K562 (cell line): ENCODE results near the gene PIGB. TPM values are rescaled to one million over a fixed set of nuclear protein-coding genes. Genes with fewer than 3 reads are reported as not detected.
A peak's percentile ranks its signal among the peaks of the same experiment; 100 is the strongest.

Experiments used
- EP400 ChIP-seq: fragments of 450-650 bp; IDR thresholded peaks from 2 replicates; pipeline ENCODE4 v1.6.1; 2017; ENCODE audit warnings: antibody characterized with exemption, mild to moderate bottlenecking, moderate library complexity
- HNRNPLL ChIP-seq: fragments of 200-400 bp; formaldehyde crosslinking; IDR thresholded peaks from 2 replicates; pipeline ENCODE4 v1.6.1; 2017; ENCODE audit warnings: low read length, low read depth, mild to moderate bottlenecking; ENCODE audit not compliant: poor library complexity, severe bottlenecking
- L3MBTL2 ChIP-seq: fragments of 450-650 bp; IDR thresholded peaks from 2 replicates; pipeline ENCODE4 v1.6.1; 2016; ENCODE audit warnings: mild to moderate bottlenecking, moderate library complexity
- MXI1 ChIP-seq: IDR thresholded peaks from 2 replicates; pipeline ENCODE4 v1.6.1; 2011; ENCODE audit warnings: low read depth, mild to moderate bottlenecking, improper control_type of control experiment, low read length
- NRF1 ChIP-seq, 2 experiments: fragments of 450-650 bp; IDR thresholded peaks in 1 of 2; conservative IDR thresholded peaks in 1 of 2; 2 replicates each; pipeline ENCODE4 v1.6.1; 2014; ENCODE audit warnings: mild to moderate bottlenecking in 2 of 2
- RBBP5 ChIP-seq: fragments of 200-600 bp; sonication (generic); IDR thresholded peaks from 2 replicates; pipeline ENCODE4 v1.6.1; 2012; ENCODE audit warnings: borderline replicate concordance, mild to moderate bottlenecking, low read length, control low read depth, inconsistent platforms; ENCODE audit not compliant: insufficient read depth, poor library complexity, severe bottlenecking
- SIN3A ChIP-seq, 2 experiments: fragments of 150-350 bp in 1 of 2; IDR thresholded peaks; 2 replicates each; pipeline ENCODE4 v1.6.1; 2011 to 2016; ENCODE audit warnings: borderline replicate concordance in 2 of 2, low read depth in 2 of 2, low read length in 2 of 2, mild to moderate bottlenecking in 2 of 2, moderate library complexity in 2 of 2; ENCODE audit not compliant: control insufficient read depth in 1 of 2
- SMAD4 ChIP-seq: fragments of 250-450 bp; sonication (Bioruptor Pico); conservative IDR thresholded peaks from 2 replicates; pipeline ENCODE4 v1.8.0; 2021; ENCODE audit warnings: inconsistent platforms, mild to moderate bottlenecking, moderate library complexity
- SUPT5H ChIP-seq: fragments of 450-650 bp; IDR thresholded peaks from 2 replicates; pipeline ENCODE4 v1.6.1; 2016
- ZBTB40 ChIP-seq, 2 experiments: fragments of 450-650 bp in 1 of 2; sonication (generic) in 1 of 2; formaldehyde crosslinking in 1 of 2; IDR thresholded peaks; 2 replicates each; pipeline versions ENCODE4 v1.7.1 to v1.9.0; 2016 to 2022; ENCODE audit warnings: inconsistent platforms in 1 of 2, mild to moderate bottlenecking in 1 of 2, missing genetic modification reagents in 1 of 2
- ZNF431 ChIP-seq: sonication (generic); formaldehyde crosslinking; IDR thresholded peaks from 2 replicates; pipeline ENCODE4 v1.8.0; 2022; ENCODE audit warnings: mild to moderate bottlenecking, missing genetic modification reagents
- polyA plus RNA-seq, 8 experiments: library from polyadenylated mRNA; depleted of rRNA in 4 of 8; stranded (reverse) in 5 of 8; unstranded in 3 of 8; fragments of >200 nt; fragmentation: Nextera tagmentation in 2 of 8; fragmentation: Illumina TruSeq in 1 of 8; extraction: Ambion mirVana in 2 of 8; extraction: Trizol in 1 of 8; gene quantifications; 2 replicates each; pipeline versions ENCODE4 v1.2.1 to v1.2.3, GENCODE V29; 2011 to 2014; ENCODE audit warnings: inconsistent platforms in 1 of 8, missing spikeins in 1 of 8
- total RNA-seq, 7 experiments: library from RNA; depleted of rRNA in 6 of 7; stranded (reverse); fragments of >200 nt in 6 of 7; fragmentation: Illumina TruSeq in 2 of 7; extraction: Trizol in 2 of 7; gene quantifications; 2 replicates each; pipeline versions ENCODE4 v1.2.1 to v1.2.3, GENCODE V29; 2011 to 2021; ENCODE audit warnings: low replicate concordance in 1 of 7
- TF ChIP-seq, protein P1 (sequence below): sonication (generic); formaldehyde crosslinking; IDR thresholded peaks from 2 replicates; pipeline ENCODE4 v1.8.0; 2022; ENCODE audit warnings: mild to moderate bottlenecking, missing genetic modification reagents

Gene PIGB
- total and polyA plus RNA-seq, 9 of the 15 experiments (the other 6 are each of a cell fraction or from before 2014, with no cell fraction given) = 9.9 to 32.3 (median 18.2) TPM

DNA sequence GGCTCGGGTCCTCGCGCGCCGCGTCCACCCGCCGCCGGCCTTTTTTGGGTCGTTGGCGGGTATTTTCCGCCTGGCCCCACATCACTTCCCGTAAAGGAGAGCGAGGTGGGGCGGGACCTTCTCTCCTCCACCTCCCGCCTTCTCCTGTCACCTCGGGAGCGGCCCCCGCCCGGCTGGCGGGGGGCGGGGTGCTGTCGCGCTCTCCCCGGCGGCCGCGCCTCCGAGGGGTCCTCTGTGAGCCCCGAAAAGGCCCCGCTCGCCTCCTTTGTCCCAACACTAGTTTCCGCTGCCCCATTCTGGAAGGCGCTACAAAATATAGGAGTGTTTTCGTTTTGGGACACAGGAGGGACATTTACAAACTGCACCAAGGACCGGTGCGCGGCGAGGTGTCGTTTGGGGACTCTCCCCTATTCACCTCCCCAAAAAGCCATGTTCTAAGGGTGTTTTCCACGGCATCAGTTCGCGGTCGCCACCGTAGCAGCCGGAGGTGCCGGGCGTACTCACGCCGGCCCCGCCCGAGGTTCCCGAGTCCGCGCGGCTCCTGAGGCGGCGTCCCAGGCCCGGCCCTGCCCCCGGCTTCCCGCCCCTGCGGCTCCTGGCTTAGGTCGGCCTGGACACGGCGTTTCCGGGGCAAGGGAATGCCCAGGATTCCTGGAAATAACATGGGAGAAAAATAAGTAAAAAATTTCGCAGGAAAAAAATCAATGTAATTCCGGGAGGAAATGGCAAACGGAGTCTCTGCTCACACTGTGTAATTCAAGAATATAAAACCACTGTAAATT lies 29.1 kb upstream of the PIGB start, which contains the start of gene RAB27A (continued):
- TF ChIP-seq ZBTB40 (IDR thresholded peaks at IDR 0.05) = peak; percentile 28; the same call in 1 of the 2 replicates
- TF ChIP-seq ZBTB40 (CRISPR knock-in tag; IDR thresholded peaks at IDR 0.05) = no peak
- TF ChIP-seq, protein P1, sequence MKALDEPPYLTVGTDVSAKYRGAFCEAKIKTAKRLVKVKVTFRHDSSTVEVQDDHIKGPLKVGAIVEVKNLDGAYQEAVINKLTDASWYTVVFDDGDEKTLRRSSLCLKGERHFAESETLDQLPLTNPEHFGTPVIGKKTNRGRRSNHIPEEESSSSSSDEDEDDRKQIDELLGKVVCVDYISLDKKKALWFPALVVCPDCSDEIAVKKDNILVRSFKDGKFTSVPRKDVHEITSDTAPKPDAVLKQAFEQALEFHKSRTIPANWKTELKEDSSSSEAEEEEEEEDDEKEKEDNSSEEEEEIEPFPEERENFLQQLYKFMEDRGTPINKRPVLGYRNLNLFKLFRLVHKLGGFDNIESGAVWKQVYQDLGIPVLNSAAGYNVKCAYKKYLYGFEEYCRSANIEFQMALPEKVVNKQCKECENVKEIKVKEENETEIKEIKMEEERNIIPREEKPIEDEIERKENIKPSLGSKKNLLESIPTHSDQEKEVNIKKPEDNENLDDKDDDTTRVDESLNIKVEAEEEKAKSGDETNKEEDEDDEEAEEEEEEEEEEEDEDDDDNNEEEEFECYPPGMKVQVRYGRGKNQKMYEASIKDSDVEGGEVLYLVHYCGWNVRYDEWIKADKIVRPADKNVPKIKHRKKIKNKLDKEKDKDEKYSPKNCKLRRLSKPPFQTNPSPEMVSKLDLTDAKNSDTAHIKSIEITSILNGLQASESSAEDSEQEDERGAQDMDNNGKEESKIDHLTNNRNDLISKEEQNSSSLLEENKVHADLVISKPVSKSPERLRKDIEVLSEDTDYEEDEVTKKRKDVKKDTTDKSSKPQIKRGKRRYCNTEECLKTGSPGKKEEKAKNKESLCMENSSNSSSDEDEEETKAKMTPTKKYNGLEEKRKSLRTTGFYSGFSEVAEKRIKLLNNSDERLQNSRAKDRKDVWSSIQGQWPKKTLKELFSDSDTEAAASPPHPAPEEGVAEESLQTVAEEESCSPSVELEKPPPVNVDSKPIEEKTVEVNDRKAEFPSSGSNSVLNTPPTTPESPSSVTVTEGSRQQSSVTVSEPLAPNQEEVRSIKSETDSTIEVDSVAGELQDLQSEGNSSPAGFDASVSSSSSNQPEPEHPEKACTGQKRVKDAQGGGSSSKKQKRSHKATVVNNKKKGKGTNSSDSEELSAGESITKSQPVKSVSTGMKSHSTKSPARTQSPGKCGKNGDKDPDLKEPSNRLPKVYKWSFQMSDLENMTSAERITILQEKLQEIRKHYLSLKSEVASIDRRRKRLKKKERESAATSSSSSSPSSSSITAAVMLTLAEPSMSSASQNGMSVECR (CRISPR knock-in tag) = peak; percentile 62
- TF ChIP-seq EP400 = peak; percentile 61
- no peak; the same call in 1 of the 2 replicates for TF ChIP-seq ZNF431 (CRISPR knock-in tag)
- peak; percentile 69 to 92; a peak in 3 of 4 replicates for TF ChIP-seq SIN3A (IDR thresholded peaks at IDR 0.05; ENCODE audit: borderline replicate concordance in 2 of 2, control insufficient read depth in 1 of 2, low read depth in 2 of 2, low read length in 2 of 2)
- TF ChIP-seq RBBP5 = peak; percentile 73
- 0 out of 2 replicates have a peak, but pooled peaks have one; percentile 14 for TF ChIP-seq SUPT5H
- peak; percentile 72; the same call in 1 of the 2 replicates for TF ChIP-seq L3MBTL2
- TF ChIP-seq NRF1 (conservative IDR thresholded peaks at IDR 0.05 in 1 of 2, IDR thresholded peaks at IDR 0.05 in 1 of 2) = peak; percentile 47 to 52; a peak in 2 of 4 replicates
- TF ChIP-seq HNRNPLL = peak; percentile 46
- TF ChIP-seq MXI1 = 0 out of 2 replicates have a peak, but pooled peaks have one; percentile 11
- TF ChIP-seq SMAD4 (CRISPR knock-in tag) = 0 out of 2 replicates have a peak, but pooled peaks have one; percentile 26
